CD4-positive, CD25-positive, alpha-beta regulatory T cell (primary cell): ENCODE measurements around the gene LRIT2. TPM values are rescaled to one million over a fixed set of nuclear protein-coding genes. Genes with fewer than 3 reads are reported as not detected.
"Not testable (repeated sequence)": the region's sequence is repeated elsewhere in the genome, so short reads cannot be mapped to it uniquely, and the experiment has no call there.

Source experiments
- ATAC-seq, 2 donors: fragments of 150-1000 bp; cut with Tn5 transposase; one replicate each; pipeline ENCODE4 v1.10.0; 2021; ENCODE audit warnings: low read depth in 2 of 2, moderate number of reproducible peaks in 2 of 2, moderate library complexity in 1 of 2
- DNase-seq, 3 donors: peaks; one replicate each; pipeline versions ENCODE4 v3.0.0 to v3.0.0-alpha.2; 2012 to 2022; ENCODE audit warnings: mixed read lengths in 1 of 3
- H3K27ac ChIP-seq: one replicate; pipeline ENCODE4 v1.7.0; 2013; ENCODE audit warnings: mild to moderate bottlenecking, low read length; ENCODE audit not compliant: insufficient read depth, poor library complexity, severe bottlenecking
- H3K27me3 ChIP-seq: one replicate; pipeline ENCODE4 v1.7.0; 2013; ENCODE audit warnings: low read length; ENCODE audit not compliant: control insufficient read depth, insufficient read depth
- H3K36me3 ChIP-seq: one replicate; pipeline ENCODE4 v1.7.0; 2013; ENCODE audit warnings: mild to moderate bottlenecking, low read length, moderate library complexity; ENCODE audit not compliant: control insufficient read depth, insufficient read depth
- H3K4me1 ChIP-seq: 2 replicates; pipeline ENCODE4 v1.7.0; 2013; ENCODE audit warnings: mild to moderate bottlenecking, low read length; ENCODE audit not compliant: insufficient read depth, control insufficient read depth, poor library complexity, severe bottlenecking
- H3K4me3 ChIP-seq: one replicate; pipeline ENCODE4 v1.7.0; 2013; ENCODE audit warnings: low read depth, mild to moderate bottlenecking, low read length, moderate library complexity
- H3K9me3 ChIP-seq, 2 experiments: 1 replicate in 1 of 2; 2 replicates in 1 of 2; pipeline ENCODE4 v1.7.0; 2013; ENCODE audit warnings: low read length in 2 of 2, mild to moderate bottlenecking in 1 of 2, moderate library complexity in 1 of 2; ENCODE audit not compliant: control insufficient read depth in 2 of 2
- H3K27ac Mint-ChIP-seq, 3 donors: one replicate each; pipeline ENCODE4 v1.8.0; 2020 to 2022; ENCODE audit warnings: mild to moderate bottlenecking in 3 of 3, mixed read lengths in 3 of 3, moderate library complexity in 2 of 3
- H3K27me3 Mint-ChIP-seq: one replicate; pipeline ENCODE4 v1.8.0; 2022; ENCODE audit warnings: mild to moderate bottlenecking, mixed read lengths
- H3K36me3 Mint-ChIP-seq: one replicate; pipeline ENCODE4 v1.8.0; 2020; ENCODE audit warnings: mixed read lengths
- H3K4me1 Mint-ChIP-seq, 4 donors: one replicate each; pipeline ENCODE4 v1.8.0; 2020 to 2022; ENCODE audit warnings: mixed read lengths in 4 of 4, mild to moderate bottlenecking in 1 of 4
- H3K4me3 Mint-ChIP-seq, 4 donors: one replicate each; pipeline ENCODE4 v1.8.0; 2020 to 2022; ENCODE audit warnings: mild to moderate bottlenecking in 4 of 4, mixed read lengths in 4 of 4, moderate library complexity in 3 of 4
- H3K9me3 Mint-ChIP-seq, 7 donors: one replicate each; pipeline ENCODE4 v1.8.0; 2020 to 2022; ENCODE audit warnings: mixed read lengths in 7 of 7, mild to moderate bottlenecking in 3 of 7, moderate library complexity in 2 of 7
- polyA plus RNA-seq, 4 donors: library from polyadenylated mRNA; unstranded; fragments of 300-500 nt; fragmentation: Illumina TruSeq; gene quantifications; one replicate each; pipeline ENCODE4 v1.2.3, GENCODE V29; 2021
- total RNA-seq: library from RNA; stranded (reverse); gene quantifications from one replicate; pipeline ENCODE4 v1.2.3, GENCODE V29; 2022

The LRIT2 gene
- total and polyA plus RNA-seq, 5 donors from 2014 or later = not detected

DNA sequence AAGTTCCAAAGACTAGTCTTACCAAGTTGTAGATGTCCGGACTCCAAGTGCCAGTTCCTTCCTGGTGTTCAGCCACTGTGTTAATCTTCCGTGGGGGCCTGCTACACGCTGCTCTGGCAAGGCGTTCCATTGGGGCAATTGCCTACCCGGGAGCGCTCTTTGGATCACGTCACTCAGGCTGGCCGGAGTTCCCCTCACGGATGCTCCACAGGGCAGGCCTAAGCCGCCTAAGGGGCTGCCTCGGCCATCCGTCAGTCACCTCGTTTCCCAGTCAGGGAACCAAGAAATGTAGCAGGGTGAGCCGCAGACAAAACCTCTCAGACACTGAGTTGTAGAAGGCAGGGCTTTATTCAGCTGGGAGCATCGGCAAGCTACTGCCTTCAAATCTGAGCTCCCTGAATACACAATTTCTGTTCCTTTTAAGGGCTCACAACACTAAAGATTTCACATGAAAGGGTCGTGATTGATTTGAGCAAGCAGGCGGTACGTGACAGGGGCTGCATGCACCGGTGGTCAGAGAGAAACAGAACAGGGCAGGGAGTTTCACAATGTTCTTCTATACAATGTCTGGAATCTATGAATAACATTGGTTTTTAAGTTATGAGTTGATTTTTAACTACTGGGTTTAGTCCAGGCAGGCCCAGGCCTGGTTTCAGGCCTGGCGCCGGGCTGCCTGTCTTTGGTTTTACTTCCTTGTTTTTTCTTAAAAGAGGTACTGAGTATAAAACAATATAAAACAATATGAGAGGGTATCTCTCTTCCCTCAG, 53.5 kb downstream of the LRIT2 start:
- not testable (repeated sequence) for H3K9me3 Mint-ChIP-seq, H3K27ac ChIP-seq, H3K27me3 ChIP-seq, H3K36me3 Mint-ChIP-seq, H3K4me3 ChIP-seq, H3K4me3 Mint-ChIP-seq, H3K27me3 Mint-ChIP-seq, ATAC-seq, DNase-seq, H3K27ac Mint-ChIP-seq, H3K9me3 ChIP-seq, H3K36me3 ChIP-seq, H3K4me1 ChIP-seq
- H3K4me1 Mint-ChIP-seq = peaks cover 0 to 12% (median 3%) of the 10 kb centered on the region in 4 donors

DNA sequence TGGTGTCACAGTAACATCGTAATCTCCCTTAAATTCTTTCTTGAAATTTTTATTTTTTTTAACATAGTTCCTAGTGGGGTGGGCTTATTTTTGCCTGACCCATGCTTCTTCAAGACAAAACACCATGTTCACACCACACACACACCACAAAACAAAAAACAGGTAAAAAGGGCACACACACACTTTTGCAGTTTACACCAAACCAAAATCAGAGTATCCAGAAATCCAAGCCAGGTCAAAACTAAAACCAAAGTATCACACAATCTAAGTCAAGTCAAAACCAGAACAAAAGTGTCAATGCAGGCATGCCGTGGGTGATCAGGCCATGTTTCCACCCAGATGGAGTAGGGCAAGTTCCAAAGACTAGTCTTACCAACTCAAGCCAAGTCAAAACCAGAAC, 54.1 kb downstream of the LRIT2 start:
- H3K4me3 Mint-ChIP-seq, H3K4me1 ChIP-seq, H3K27ac ChIP-seq, H3K4me3 ChIP-seq, H3K27me3 Mint-ChIP-seq, H3K9me3 ChIP-seq, H3K4me1 Mint-ChIP-seq, H3K27ac Mint-ChIP-seq, ATAC-seq, H3K36me3 ChIP-seq, H3K27me3 ChIP-seq, H3K36me3 Mint-ChIP-seq, DNase-seq, H3K9me3 Mint-ChIP-seq: not testable (repeated sequence)

Other genes starting within 250 kb of the LRIT2 start
- 77.9 TPM for gene GHITM, start 86.0 kb downstream of the LRIT2 start, total RNA-seq
- gene GHITM, start 86.0 kb downstream of the LRIT2 start, polyA plus RNA-seq = 100 to 1,000 TPM; 273 to 303 (median 288) TPM
- gene GPR15LG, start 51.7 kb downstream of the LRIT2 start, total RNA-seq = not detected
- gene GPR15LG, start 51.7 kb downstream of the LRIT2 start, polyA plus RNA-seq = not detected
- 0.25 TPM for gene CDHR1, start 31.0 kb downstream of the LRIT2 start, total RNA-seq
- gene CDHR1, start 31.0 kb downstream of the LRIT2 start, polyA plus RNA-seq = under 1 TPM in 1 of 4 donors, not detected in 3; 0.28 TPM
- gene LRIT1, start 16.0 kb upstream of the LRIT2 start, total RNA-seq = not detected
- gene LRIT1, start 16.0 kb upstream of the LRIT2 start, polyA plus RNA-seq = not detected
- not detected for gene RGR, start 19.5 kb upstream of the LRIT2 start, total RNA-seq
- gene RGR, start 19.5 kb upstream of the LRIT2 start, polyA plus RNA-seq = not detected
- gene CCSER2, start 103.0 kb upstream of the LRIT2 start, total RNA-seq = 110 TPM
- 10 to 100 TPM; 45.7 to 78.5 (median 70.9) TPM for gene CCSER2, start 103.0 kb upstream of the LRIT2 start, polyA plus RNA-seq